ENCODE data around the gene RAB5IF.
A peak's percentile ranks its signal among the peaks of the same experiment; 100 is the strongest.
"Not testable (repeated sequence)": the region's sequence is repeated elsewhere in the genome, so short reads cannot be mapped to it uniquely, and the experiment has no call there.

The RAB5IF gene

DNA sequence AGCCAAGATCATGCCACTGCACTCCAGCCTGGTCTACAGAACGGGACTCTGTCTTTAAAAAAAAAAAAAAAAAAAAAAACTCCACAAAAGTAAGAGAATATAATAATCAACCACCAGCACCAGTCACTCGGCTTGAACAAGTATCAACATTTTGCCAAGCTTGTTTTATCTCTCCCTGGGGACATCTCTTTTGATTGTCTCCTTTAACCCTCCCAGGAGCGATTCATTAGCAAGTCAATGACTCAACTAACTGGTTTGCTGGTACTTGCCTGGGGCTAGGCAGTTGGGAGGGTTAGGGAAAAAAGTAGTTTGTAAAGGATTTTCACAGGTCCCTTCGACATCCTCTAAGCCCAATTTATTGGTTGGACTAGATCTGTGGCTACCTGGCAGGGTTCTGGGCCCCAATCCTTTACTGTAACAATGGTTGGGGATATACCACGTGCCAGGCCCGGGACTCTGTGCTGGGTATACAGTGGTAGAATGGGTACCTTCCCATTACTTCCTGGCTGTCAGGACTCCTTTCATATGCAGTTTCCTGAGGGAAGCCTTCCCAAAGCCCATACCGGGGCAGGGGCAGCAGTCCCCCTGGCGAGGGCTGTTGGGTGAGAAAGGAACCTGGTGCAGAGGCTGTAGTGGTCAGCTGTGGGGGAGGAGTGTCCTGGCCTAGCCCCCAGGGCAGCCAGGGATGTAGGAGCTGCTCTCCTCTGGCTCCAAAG, 20.0 kb upstream of the RAB5IF start:
- no peak for DNase-seq

DNA sequence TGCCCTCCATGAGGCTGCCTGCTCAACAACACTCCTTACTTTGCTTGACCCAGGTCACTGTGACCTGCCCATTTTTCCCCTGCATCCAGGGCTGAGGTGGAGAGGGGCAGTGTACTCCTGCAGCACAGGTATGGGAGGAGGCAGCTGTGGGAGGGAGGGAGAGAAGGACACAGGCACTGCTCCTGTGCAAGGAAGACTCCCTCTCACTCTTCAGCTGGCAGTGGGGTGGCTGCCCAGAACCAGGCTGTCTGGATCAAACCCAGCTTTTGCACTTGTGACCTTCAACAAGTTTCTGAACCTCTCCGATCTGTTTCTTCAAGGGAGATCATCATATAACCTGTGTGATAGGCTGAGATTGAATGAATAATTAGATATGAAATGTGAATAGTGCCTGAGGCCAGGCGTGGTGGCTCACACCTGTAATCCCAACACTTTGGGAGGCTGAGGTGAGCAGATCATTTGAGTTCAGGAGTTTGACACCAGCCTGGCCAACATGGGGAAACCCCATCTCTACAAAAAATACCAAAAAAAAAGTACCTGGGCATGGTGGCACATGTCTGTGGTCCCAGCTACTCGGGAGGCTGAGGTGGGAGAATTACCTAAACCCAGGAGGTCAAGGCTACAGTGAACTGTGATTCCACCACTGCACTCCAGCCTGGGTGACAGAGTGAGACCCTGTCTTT, 18.1 kb upstream of the RAB5IF start:
- no peak for DNase-seq

- no peak for DNase-seq
These were observed 14.3 kb upstream of the RAB5IF start for GRCh38 chr20:36591281-36591680.

GRCh38 chr20:36591854-36592641, 13.5 kb upstream of the RAB5IF start:
- peak in 14 of 56 donors; percentile 2 to 52 (median 9) for DNase-seq

DNA sequence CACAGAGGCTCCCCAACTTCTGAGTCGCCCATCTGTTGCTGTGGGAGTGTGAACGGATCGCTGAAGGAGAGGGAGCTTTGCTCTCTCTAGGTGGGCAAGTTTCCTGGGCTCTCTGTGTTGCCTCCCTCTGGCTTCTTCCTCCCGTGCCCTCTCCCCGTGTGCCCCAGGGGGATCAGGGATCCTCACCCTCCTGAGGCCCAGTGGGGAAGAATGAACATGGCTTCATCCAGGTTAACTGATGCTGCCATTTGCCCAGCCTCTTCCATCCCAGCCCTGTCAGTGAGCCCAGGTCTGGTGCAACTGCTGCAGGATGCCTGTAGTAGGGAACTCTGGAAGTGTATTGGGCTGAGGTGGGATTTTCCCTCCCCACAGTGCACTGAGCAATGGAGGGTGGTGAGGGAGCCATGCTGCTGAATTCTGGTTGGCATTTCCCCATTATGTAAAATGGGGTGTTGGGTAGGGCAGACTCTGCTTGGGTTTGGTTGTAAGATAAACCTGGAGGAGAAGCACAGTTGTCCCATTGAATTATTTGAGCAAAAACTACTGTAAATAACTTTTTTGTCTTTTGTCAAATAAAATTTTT, 12.1 kb upstream of the RAB5IF start:
- no peak for DNase-seq

- DNase-seq, result no peak
These were observed 5.7 kb upstream of the RAB5IF start for GRCh38 chr20:36599912-36600345.

DNA sequence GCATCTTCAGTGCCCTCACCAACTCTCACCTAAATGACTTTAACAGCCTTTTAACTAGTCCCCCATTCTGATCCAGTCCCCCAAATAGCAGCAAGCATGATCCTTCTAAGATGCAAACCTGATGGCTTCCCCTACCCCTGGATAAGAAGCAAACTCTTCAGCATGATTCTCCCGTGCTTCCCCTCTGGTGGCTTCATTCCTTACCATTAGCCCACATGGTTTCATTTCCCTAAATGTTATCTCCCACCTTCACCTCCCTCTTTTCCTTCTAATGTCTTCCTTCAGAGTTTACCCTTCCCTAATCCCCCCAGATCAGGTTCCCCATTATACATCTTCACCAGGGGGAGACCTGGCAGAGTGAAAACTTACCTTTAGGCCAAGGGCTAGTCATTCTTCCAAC, 4.0 kb upstream of the RAB5IF start:
- DNase-seq, result peak in 1 of 56 donors; percentile 2

GRCh38 chr20:36604952-36605398, 604 bp upstream of the RAB5IF start:
- peak in 16 of 56 donors; percentile 7 to 56 (median 32) for DNase-seq

DNA sequence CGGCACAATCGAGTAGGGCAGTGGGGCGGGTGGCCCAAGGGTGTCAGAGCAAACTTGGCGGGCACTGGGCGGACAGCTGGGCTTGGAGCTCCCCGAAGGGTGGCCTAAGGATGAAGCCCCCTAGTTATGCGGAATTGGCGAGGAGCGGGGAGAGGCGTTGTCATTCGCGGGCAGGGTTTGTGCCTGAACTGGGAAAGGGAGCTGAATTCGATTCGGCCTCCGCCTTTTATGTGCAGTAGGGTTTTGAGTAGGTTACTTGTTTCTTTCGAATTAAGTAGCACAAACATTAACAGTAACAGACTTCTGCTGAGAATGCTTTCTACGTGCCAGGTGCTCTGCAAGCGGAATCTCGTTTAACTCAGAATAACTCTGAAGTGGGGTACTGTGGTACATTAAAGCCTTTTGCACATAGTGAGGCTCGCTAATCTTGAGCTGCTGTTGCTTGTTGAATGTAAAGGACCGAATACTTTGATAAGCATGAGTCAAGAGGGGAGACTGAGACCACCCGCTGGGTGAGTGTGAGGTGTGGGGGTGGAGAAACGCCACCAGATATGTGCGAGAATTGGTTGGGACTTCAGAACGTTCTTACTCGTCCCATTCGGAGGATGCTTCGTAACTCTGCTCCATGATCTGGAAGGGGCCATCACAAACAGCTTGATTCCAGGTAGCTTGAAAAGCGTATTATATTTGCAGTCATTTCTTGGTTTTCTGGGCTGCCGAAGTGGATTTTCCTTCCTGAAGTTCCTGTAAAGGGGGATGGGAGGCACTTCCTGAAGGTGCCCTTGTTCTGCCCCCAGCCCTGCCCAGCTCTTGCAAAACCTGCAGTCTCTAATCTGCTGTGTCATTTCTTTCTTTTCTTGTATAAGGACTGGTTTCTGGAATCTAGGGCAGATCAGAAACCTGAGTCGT, 833 bp downstream of the RAB5IF start:
- DNase-seq, result peak in 3 of 56 donors; percentile 23 to 49 (median 37)

DNA sequence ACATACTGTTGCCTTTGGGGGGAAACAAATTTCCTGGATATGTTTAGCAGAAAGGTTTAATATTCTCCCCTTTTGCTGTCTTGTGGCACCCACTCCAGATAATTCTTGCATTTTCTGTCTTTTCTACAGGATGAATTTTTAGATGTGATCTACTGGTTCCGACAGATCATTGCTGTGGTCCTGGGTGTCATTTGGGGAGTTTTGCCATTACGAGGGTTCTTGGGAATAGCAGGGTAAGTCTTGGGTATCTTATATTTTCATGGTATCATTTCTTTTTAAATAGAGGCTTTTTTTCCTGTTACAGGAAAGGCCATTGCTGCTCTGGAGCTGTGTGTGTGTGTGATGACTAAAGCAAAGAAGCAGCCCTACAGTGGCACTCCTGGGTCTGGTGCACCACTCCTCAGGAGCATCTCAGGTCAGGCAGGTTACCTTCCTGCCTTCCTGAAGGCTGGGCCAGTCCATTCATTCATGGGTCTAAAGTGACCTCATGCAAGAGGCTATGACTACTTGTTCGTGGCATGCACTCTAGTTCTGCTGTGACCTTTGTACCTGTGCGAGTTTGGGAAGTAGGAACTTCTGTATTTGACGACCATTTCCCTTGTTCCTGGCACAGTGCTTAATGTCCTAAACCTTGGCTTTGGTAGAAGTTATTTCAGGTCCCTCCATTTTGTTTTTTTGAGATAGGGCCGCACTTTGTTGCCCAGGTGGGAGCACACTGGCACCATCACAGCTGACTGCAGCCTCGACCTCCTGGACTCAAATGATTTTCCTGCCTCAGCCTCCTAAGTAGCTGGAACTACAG, 2.2 kb downstream of the RAB5IF start:
- DNase-seq, result no peak

DNA sequence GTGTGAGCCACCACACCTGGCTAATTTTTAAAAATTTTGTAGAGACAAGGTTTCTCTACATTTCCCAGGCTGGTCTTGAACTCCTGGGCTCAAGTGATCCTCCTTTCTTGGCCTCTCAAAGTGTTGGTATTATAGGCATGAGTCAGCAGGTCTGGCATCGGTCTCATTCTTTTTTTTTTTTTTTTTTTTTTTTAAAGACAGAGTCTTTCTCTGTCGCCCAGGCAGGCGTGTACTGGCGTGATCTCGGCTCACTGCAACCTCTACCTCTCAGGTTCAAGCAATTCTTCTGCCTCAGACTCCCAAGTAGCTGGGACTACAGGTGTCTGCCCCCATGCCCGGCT, 2.8 kb downstream of the RAB5IF start:
- DNase-seq, result not testable (repeated sequence)

DNA sequence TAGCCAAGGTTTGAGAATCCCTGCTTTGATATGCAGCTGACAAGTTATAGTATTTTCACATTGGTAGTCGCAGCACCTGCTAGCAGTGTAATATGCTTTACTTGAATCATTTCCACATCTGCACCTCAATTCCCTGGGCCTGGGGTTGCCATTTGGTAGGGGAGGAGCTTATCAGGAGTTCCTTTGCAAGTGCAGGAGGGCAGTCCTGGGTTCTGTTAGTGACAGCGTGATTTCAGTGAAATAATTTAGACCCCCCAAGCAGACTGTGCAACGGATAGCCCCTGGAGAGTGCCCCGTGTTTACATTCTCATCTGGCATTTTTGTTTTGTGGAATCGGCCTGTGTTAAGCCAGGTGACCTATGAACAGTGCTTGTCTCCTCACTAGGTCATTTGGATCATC, 6.0 kb downstream of the RAB5IF start:
- no peak for DNase-seq

- no peak for DNase-seq
These were observed 8.4 kb downstream of the RAB5IF start for GRCh38 chr20:36613974-36614373.

DNA sequence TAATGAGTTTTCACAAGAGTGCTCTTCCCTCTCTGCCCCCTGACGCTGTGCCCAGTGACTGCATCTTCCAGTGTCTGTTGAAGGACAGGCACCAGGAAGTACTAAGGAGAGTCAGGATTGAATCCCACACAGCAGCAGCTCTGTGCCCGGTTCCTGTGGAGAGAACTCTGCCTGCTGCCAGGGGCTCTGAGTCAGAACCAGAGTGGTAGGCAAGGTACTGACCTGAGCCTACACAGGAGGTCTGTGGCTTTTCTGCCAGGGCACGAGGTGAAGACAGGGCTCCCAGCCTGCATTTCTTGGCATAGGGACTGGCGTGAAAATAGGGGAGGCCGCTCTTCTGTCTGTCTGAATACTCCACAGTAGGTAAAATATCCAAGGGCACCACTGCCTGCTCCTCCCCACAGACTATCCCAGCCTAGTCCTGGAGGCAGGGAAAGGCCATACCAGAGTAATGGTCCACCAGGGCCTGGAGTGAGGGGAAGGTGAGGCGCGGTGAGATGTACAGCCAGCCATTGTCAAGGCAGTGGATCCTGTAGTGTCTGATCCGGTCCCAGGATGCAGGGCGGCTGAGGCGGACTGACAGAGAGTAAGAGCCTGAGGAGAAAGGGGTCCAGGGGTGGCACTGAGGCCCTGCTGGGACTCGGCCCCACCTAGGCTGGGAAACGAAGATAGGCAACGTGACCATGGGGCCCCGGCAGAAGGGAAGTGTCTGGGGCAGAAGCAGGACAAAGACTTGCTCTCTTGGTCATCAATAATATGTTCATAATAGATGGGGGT, 9.4 kb downstream of the RAB5IF start:
- DNase-seq, result no peak

- DNase-seq, result no peak
These were observed 15.3 kb downstream of the RAB5IF start for GRCh38 chr20:36620917-36621316.

DNA sequence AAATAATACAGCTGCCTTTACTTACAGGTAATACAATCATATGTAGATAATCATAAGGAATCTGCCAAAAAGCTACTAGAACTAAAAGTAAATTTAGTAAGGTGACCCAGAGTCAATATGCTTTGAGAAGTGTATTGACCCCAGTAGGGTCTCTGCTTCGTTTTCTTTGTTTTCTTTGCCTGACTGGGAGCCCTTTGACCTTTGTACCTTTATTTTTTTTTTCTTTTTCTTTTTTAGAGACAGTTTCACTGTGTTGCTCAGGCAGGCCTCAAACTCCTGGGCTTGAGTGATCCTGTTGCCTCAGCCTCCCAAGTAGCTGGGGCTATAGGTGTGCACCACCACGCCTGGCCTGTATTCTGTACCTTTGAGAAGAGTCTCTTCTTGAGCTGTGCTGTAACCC, 17.9 kb downstream of the RAB5IF start:
- no peak for DNase-seq

DNA sequence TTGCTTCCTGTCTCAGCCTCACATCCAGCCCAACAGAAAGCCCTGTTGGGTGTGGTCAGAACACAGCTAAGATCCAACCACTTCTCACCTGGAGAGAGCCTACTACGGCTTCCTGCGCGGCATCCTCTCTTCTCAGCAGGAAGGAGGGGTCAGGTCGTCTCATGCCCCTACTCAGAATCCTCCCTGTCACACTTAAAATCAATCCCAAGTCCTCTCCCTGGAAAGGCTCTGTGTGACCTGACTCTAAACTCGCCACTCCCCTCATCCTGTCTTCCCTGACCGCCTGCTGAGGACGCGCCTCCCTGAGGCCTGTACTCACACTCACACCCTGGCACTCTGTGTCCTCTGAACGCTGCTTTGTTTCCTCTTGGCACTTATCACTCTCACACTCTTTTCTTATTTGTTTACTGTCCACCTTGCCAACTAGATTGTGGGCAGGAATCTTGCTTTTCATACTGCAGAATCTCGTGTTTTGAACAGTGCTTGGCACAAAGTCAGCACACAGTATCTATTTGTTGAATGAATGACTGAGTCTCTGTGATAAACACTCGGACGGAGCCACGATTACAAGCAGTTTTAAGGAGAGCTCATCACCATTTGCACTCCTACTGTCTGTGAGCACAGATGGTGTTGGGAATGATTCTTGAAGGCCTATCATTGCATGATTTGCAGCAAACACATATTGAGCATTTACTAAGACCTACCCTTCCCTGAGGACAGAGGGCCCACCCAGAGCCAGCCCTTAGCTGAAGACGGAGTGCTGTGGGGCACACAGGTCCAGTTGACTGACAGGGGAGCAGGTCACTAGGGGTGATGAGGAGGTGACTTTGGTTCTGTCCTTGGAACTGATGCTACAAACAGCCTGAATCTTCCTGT, 18.7 kb downstream of the RAB5IF start:
- peak in 2 of 56 donors; percentile 3 to 5 for DNase-seq

DNA sequence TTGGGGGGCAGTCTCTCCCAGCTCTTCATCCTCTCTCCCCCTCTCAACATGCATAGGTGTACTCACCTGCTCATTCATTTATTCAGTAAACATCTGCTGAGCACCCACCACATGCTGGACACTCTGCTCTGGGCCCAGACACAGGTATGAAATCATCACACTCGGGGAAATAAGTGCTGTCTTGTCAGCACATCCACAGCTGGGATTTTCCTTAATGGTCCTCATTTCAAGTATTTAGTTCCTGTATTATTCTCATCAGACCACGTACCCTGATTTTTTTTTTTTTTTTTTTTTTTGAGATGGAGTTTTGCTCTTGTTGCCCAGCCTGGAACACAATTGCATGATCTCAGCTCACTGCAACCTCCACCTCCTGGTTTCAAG, 19.4 kb downstream of the RAB5IF start:
- DNase-seq, result no peak
